ENCODE measurements around the gene MAP3K20.

DNA sequence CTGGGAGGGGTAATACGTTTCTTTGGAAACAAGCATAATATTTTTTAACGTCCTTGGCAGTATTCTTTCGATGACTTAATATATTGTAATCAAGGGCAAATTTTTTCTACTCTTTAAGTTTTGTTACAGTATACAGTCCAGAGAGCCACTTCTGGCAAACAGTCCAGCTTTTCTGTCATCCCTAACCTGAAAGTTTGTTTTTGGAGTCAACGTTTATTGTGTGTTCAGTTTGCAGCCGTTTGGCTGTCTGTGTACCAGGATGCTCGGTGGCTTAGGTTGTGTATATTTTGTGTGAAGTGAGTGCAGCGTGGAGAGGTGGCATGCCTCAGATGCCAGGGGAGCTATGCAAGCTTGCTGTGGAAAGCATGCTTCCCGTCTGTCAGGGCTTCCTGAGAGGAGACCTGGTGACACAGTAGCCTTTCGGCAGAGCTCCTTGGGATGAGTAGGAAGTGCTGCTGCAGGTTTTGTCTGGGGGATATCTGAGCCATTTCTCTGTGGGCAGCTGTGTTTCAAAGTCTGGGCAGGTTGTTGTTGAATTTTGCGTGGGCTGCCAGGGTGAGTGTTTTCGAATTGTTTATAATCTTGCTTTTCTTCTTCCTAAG, 14.7 kb downstream of the MAP3K20 start:
- no peak for TF ChIP-seq YY1 (IDR thresholded peaks at IDR 0.05; ENCODE audit: low read depth)
- TF ChIP-seq, protein P1, sequence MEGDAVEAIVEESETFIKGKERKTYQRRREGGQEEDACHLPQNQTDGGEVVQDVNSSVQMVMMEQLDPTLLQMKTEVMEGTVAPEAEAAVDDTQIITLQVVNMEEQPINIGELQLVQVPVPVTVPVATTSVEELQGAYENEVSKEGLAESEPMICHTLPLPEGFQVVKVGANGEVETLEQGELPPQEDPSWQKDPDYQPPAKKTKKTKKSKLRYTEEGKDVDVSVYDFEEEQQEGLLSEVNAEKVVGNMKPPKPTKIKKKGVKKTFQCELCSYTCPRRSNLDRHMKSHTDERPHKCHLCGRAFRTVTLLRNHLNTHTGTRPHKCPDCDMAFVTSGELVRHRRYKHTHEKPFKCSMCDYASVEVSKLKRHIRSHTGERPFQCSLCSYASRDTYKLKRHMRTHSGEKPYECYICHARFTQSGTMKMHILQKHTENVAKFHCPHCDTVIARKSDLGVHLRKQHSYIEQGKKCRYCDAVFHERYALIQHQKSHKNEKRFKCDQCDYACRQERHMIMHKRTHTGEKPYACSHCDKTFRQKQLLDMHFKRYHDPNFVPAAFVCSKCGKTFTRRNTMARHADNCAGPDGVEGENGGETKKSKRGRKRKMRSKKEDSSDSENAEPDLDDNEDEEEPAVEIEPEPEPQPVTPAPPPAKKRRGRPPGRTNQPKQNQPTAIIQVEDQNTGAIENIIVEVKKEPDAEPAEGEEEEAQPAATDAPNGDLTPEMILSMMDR (IDR thresholded peaks at IDR 0.05), result no peak
- TF ChIP-seq GABPA (IDR thresholded peaks at IDR 0.05; ENCODE audit: low read depth), result no peak
- no peak for TF ChIP-seq EP300 (IDR thresholded peaks at IDR 0.05; ENCODE audit: borderline replicate concordance in 1 of 2, low read depth in 1 of 2, low read length in 1 of 2)

All from SK-N-SH (cell line).